K562 (cell line): Measurements from ENCODE around the gene TMSB10.

ENCODE experiments used
- CHD4 ChIP-seq: fragments of 200-600 bp; sonication (generic); IDR thresholded peaks from 3 replicates; pipeline ENCODE4 v1.6.1; 2012; ENCODE audit warnings: low read depth, mild to moderate bottlenecking, mixed read lengths, low read length, inconsistent platforms; ENCODE audit not compliant: insufficient read depth, insufficient replicate concordance, poor library complexity, severe bottlenecking
- EZH2 ChIP-seq: IDR thresholded peaks from 2 replicates; pipeline ENCODE4 v1.6.1; 2012; ENCODE audit warnings: low read depth, mild to moderate bottlenecking, inconsistent platforms, low read length, borderline replicate concordance
- FUS ChIP-seq: fragments of 200-400 bp; formaldehyde crosslinking; optimal IDR thresholded peaks from 2 replicates; pipeline ENCODE3; 2017; ENCODE audit warnings: low read depth, low read length
- PRPF4 ChIP-seq: fragments of 200-400 bp; formaldehyde crosslinking; IDR thresholded peaks from one replicate; pipeline ENCODE4 v1.6.1; 2017; ENCODE audit warnings: low read length, low read depth, mild to moderate bottlenecking; ENCODE audit not compliant: insufficient read depth, poor library complexity, severe bottlenecking
- SRSF1 ChIP-seq: fragments of 200-400 bp; formaldehyde crosslinking; IDR thresholded peaks from 2 replicates; pipeline ENCODE4 v1.6.1; 2017; ENCODE audit warnings: mild to moderate bottlenecking, low read depth, low read length, moderate library complexity
- TCF15 ChIP-seq: fragments of 250-450 bp; sonication (Bioruptor Pico); IDR thresholded peaks from 2 replicates; pipeline ENCODE4 v1.8.0; 2022; ENCODE audit warnings: moderate library complexity, mild to moderate bottlenecking, inconsistent platforms
- TEAD4 ChIP-seq, 2 experiments: sonication (generic) in 1 of 2; formaldehyde crosslinking in 1 of 2; IDR thresholded peaks; 2 replicates each; pipeline versions ENCODE4 v1.6.1 to v1.8.0; 2012 to 2022; ENCODE audit warnings: borderline replicate concordance in 1 of 2, inconsistent platforms in 1 of 2, low read length in 1 of 2, mild to moderate bottlenecking in 1 of 2, missing genetic modification reagents in 1 of 2
- ZNF253 ChIP-seq: fragments of 250-450 bp; sonication (Bioruptor Pico); conservative IDR thresholded peaks from 2 replicates; pipeline ENCODE4 v1.6.1; 2021; ENCODE audit warnings: mild to moderate bottlenecking
- ZNF274 ChIP-seq: IDR thresholded peaks from 2 replicates; pipeline ENCODE4 v1.6.1; 2011; ENCODE audit warnings: low read depth, mild to moderate bottlenecking, low read length, moderate library complexity, borderline replicate concordance
- ZNF316 ChIP-seq: fragments of 450-650 bp; IDR thresholded peaks from 2 replicates; pipeline ENCODE4 v1.6.1; 2016
- ZNF77 ChIP-seq: fragments of 250-450 bp; sonication (Bioruptor Pico); IDR thresholded peaks from 2 replicates; pipeline ENCODE4 v1.5.0; 2020
- TF ChIP-seq, protein P1 (sequence below): conservative IDR thresholded peaks from 2 replicates; pipeline ENCODE4 v1.6.1; 2011; ENCODE audit warnings: low read depth, mild to moderate bottlenecking, low read length; ENCODE audit not compliant: control insufficient read depth

DNA sequence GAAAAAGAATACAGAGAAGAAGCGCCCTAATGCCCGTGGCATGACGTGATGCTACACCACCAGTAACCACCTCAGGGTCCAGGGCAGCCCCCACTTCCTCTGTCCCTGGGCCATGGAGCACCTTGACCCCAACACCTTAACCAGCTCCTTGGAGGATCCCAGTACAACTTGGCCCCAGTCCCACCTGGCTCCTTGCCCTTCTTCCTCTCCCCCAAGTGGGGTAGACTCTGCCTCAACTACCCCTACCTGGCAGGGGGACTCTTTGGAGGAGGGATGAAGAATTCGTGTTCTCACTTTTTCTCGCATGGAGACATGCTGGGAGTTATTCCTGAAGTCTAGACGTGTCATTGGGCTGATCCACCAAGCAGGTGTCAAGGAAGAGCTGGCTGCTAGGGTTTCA is 43.5 kb upstream of the TMSB10 start:
- TF ChIP-seq TCF15 (CRISPR knock-in tag) (no peak), EZH2 (no peak), CHD4 (no peak), TEAD4 (IDR thresholded peaks at IDR 0.05; ENCODE audit: low read length) (no peak), TEAD4 (CRISPR knock-in tag; IDR thresholded peaks at IDR 0.05; ENCODE audit: borderline replicate concordance) (no peak), FUS (no peak), ZNF77 (no peak), ZNF316 (no peak), SRSF1 (no peak), ZNF274 (no peak), PRPF4 (no peak), ZNF253 (CRISPR knock-in tag) (no peak)
- TF ChIP-seq, protein P1, sequence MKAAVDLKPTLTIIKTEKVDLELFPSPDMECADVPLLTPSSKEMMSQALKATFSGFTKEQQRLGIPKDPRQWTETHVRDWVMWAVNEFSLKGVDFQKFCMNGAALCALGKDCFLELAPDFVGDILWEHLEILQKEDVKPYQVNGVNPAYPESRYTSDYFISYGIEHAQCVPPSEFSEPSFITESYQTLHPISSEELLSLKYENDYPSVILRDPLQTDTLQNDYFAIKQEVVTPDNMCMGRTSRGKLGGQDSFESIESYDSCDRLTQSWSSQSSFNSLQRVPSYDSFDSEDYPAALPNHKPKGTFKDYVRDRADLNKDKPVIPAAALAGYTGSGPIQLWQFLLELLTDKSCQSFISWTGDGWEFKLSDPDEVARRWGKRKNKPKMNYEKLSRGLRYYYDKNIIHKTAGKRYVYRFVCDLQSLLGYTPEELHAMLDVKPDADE: no peak
